DMS153 treated with DMSO at 0.1 percent for 48 hours (cell line): ENCODE results near the gene CCBE1.
"Not testable (repeated sequence)": the region's sequence is repeated elsewhere in the genome, so short reads cannot be mapped to it uniquely, and the experiment has no call there.

Experiments
- DNase-seq: peaks from one replicate; lab custom pipeline; 2025; ENCODE audit not compliant: unreplicated experiment; lab: John Stamatoyannopoulos, UW

CCBE1 gene

DNA sequence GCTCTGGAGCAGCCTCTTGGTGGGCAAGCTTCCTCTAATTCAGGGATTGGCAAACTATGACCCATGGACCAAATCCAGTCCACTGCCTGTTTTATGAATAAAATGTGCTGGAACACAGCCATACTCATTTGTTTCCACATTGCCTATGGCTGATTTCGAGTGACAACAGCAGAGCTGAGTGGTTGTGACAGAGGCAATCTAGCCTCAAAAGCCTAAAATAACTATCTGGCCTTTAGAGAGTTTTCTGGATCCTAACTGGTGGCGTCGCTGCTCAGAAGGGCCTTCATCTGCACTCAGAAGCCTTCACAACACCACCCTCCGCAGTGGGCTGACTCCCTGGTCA is 147.1 kb downstream of the CCBE1 start:
- DNase-seq: no peak

DNA sequence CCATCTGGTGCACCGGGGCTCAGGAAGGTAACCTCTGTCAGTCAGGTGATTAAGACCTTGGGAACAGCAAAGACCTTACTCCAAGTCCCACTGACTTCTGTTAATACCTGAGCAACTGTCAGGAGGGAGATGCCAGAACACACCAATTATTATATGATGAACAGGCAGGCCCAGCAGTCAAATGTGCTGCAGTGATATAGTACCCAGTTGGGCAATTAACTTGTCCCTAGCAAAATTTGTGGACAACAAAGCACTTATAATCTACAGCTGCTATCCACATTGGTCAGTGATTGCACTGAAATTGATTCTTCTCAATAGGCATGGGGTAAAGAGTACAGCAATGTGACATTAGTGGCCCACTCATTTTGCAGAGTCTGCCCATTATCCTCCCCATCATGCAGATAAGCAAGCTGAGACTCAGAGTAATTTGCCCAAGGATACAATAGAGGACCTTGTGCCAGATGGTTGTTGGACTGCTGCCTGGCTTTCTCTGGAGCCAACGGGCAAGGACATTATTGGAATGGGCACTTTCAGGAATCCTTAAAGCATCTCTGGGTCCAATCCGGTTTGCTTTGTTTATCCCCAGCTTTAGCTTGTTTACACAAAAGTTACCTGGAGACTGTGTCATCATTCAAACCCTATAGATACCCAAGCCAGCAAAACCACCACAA is 147.6 kb downstream of the CCBE1 start:
- DNase-seq: no peak

DNA sequence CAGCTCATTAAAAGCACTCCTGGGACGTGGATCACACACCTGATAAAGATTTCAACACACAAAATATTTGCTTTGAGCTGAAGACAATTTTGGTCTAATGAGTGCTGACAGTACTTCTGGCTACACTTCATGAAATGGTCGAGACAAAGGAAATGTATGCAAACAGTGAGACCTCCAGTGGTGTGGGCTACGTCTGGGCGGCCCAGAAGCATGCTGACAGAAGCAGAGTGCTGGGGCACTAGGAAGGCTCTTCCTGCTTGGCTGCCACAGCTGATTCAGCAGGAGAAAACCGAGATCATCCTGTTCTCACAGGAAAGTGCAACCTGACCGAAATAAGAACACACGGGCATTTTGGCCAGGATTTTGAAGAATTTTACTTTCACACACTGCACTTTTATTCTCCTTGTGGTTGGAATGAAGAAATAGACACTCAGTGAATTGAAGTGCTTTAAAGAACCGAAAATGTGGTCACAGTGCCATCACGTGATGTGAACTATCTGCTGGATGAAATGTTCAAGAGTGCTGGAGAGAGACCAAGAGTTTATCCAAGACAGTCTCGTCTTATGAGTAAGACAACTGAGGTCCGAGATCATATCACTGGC is 149.5 kb downstream of the CCBE1 start:
- DNase-seq: no peak

DNA sequence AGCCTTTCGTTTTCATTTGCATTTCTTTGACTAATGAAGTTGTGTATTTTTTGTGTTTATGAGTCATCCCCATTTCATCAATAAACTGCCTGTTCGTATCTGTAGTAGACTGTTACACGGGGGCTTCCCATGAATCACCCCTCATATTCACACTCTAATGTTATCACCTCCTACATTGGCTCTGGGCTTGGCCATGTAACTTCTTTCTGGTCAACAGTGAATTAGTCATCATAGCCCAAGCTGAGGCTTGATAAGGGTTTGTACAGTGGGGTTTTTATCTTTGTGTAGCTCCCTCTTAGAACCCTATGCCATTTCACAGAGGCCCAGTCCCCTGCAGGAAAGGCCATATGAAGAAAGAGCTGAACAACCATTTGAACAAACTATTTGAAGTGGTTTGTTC is 151.0 kb downstream of the CCBE1 start:
- no peak for DNase-seq

DNA sequence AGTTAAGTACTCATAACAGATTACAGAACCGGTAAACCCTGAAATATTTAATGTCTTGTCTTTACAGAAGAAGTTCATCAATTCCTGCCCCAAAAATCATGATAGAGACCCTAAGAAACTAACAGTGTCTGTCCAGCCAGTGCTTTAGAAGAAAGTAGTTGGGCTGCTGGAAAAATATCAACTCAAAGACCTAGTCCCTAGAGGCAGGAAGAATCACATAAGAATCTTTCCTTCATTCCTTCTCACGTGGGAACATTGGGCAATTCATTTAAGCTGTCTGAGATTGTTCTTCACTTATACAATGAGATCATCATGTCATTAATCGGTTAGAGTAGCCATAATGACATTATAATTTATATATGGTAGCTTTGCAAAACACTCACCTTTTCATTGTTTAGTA is 156.4 kb downstream of the CCBE1 start:
- no peak for DNase-seq

DNA sequence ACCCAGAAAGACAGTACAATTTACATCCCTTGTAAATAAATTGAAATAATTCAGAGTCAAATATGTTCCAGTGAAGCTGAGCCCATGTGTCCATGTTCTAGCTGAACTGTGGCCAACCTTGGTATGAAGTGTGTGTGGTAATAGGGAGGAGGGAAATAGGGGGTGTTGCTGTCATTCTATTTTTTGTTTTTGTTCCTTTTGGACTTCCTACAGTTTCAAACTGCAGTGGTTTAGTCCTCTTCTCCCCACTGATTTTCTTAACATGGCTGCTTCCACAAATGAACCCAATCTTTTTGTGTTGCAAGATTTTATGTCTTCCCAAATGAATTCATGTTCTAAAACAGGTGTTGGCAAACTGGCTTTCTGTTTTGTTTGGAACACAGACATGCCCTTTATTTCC is 156.9 kb downstream of the CCBE1 start:
- DNase-seq: no peak

DNA sequence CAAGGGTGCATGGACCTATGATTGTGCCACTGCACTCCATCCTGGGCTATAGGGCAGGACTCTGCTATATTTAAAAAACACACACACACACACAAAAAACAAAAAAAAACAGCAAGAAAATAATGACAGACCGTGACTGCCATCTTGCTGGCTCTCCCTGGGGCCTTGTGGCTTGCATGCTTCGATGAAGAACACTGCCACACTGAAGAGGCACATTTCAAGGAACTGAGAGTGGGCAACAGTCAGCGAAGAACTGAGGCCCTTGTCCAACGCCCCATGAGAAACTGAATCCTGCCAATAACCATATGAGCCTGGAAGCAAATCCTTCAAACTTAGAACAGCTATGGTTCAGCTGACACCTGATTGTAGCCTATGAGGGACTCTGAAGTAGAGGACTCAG is 158.1 kb downstream of the CCBE1 start:
- DNase-seq: no peak

DNA sequence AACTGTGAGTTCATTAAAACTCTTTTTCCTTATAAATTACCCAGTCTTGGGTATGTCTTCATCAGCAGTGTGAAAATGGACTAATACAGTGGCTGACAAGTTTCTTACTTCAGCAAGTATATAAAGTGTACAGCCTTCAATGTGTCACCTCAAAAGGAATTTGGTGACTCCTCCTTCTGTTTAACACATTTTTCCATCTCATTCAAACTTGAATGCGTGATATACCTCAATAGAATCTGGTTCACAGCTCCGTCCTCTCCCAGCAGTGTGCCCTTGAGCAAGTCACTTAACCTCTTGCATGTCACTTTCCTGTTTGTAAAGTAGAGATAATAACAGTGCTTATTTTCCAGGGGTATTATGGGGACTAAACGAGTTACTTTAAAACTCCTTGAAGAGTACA is 159.6 kb downstream of the CCBE1 start:
- no peak for DNase-seq

DNA sequence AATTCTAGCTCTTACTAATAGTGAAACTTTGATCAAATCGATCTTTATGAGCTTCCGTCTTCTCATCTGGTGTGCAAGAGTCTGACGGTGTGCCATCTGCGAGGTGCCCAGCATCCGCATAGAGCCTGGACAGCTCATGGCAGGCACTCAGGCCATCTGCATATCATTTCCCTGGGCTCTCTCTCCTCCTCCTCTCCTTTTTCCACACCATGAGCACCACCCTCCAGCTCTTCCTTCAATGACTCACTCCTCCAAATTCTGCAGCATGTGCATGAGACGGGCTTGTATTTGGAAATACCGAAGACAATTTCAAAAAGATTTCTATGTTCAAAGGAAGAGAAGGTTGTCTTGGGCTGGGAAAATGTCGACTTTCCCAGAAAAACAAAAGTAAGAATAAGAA is 161.1 kb downstream of the CCBE1 start:
- no peak for DNase-seq

DNA sequence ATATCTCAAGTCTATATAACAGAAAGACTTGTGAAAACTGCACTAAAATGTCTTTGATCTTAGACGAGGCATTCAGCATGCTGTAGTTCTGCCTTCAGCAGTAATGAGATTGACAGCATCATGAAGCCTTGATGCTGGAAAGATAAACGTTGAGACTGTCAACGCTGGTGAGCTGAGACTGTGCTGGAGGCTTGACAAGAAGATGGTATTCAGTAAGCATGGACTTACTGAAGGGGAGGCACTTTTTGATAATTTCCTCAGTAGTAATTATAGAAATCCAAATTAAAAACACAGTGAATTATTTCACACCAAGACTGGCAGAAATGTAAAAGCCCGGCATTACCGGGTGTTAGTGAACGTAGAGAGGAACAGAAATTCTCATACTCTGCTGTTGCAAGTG is 162.2 kb downstream of the CCBE1 start:
- no peak for DNase-seq

DNA sequence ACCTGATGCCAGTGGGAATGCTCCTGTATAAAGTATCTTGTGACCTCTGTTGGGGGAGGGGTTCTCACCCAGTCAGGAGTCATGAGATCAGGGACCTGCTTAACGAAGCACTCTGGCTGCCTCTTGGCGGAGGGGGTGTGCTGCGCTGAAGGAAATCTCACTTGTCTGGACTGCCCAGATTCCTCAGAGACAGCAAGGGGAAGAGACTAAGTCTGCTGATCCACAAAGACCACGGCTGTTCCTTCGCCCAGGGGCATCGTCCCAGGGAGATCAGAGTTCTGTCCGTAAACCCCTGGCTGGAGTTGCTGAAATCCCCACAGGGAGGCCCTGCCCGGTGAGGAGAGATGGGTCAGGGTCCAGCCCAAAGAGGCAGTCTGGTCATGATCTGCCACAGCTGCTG is 168.4 kb downstream of the CCBE1 start:
- DNase-seq: no peak

DNA sequence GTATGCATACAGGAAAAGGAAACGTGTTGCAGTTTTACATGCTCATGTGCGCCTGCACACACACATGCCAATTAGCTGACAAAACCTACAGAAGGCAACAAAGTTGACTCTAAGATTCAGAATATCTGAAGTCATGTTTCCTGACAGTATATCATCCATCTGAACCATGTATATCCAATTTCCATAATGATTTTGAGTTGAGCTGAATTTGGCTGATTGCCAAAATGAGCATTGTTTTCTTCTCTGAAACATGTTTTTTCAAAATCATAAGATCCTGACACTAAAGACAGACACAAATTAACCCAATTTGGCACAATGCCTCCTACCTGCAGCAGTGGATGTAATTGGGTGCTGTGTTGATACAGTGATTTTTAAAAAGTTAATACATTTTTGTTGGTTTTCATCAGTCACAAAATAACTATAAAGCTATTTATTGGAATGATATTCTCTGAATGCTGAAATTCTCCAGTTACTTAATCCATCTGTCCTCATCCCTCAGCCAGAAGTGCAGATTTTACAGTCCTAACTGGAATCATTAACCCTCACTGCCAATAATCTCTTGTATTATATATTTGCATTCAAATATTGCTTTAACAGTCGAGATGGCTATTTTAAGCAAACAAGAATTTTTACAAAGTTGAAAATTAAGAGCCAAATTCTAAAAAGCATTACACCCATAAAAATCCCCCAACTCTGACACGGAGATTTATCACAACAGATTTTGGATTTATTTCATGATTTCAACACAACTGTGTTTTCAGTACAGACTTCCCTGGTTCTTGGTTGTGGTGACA is 176.5 kb downstream of the CCBE1 start:
- DNase-seq: no peak

DNA sequence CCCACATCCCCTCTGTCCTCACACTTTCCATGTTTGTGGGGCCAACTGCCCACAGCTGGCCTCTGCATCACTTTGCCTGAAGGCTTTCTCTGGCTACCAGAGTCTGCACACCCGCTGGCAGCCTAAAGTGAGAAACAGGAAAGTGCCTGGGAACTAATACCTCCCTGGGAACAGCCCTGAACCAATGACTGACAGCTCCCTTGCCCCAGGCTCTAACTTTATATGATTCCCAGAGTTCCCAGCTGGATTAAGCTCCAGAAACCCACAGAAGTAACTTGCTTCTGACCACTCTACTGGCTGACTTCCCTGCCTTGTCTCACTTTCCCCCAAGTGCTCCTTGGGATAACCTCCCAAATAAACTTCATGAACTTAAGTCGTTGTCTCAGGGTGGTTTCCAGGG is 178.5 kb downstream of the CCBE1 start:
- DNase-seq: no peak

DNA sequence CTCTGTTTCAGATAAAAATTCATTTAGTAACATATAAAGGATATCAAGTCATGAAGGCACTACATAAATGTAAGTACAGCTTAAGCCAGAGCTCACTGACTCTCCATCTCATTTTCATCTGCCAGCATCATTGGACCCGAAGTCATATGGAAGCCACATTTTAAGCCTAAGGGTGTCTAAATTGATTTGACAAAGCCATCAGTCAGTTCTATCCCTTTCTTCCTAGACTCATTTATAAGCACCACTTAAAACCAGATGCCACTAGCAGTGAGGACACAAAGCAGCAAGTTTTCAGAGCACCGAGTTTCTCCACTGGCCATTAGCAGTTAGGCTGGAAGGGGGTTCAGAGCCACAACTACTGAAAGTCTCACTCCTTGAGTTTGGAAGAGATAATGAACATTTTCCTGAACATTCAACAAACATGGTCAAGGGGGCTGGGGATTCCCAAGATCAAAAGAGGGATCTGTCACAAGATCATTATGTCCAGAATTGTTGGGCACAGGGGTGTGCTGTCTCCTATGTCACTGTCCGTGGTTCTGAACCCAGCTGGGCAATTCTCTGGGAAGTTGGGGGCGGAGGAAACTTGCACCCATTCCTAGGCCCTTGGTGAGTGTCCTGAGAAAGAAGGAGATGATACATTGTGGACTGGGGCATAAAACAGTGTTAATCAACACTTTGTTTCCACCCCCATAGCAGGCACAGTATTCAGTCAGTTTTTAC is 179.6 kb downstream of the CCBE1 start:
- no peak for DNase-seq

DNA sequence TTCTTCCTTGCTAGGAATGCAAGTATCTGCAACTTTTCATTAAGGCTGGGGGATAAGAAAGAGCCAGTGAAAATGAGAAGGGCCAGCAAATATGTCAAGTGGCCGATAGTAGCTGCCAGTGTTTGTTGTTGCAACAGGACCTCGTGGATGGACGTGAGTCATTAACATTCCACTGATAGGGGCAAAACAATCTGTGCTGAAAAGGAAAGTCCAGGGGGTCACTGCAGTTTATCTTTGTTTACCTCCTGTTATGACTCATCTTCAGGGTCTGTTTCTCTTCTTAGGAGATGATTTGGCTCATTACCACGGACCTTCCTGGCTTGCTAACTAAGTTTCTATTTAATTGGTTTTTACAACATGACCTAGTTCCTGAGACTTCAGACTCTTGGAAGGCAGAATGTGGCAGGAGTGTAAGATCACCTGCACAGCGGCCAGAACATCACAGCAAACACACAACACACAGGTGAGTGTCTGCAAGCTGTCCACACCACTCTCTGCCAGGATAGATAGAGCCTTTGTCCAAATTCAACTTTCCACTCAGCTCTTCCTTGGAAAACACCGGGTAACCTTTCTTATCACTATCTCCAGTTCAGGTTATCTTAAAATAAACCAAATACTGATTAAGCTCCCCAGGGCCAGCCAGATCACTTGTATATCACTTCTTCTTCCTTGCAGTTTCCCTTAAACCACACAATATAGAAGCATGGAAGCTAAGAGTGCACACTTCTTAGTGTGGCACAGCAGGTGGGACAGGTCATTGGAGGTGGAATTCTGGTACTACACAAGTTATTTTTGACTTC is 180.7 kb downstream of the CCBE1 start:
- DNase-seq: no peak

DNA sequence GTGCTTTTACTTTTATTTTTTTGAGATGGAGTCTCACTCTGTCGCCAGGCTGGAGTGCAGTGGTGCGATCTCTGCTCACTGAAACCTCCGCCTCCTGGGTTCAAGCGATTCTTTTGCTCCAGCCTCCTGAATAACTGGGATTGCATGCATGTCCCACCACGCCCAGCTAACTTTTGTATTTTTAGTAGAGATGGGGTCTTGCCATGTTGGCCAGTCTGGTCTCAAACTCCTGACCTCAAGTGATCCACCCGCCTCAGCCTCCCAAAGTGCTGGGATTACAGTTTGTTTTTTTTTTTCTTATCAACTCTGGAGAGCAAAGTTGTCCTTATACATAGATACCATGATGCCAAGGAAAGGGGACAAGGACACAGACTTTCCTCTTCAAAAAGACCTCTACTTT is 181.3 kb downstream of the CCBE1 start:
- DNase-seq: not testable (repeated sequence)

DNA sequence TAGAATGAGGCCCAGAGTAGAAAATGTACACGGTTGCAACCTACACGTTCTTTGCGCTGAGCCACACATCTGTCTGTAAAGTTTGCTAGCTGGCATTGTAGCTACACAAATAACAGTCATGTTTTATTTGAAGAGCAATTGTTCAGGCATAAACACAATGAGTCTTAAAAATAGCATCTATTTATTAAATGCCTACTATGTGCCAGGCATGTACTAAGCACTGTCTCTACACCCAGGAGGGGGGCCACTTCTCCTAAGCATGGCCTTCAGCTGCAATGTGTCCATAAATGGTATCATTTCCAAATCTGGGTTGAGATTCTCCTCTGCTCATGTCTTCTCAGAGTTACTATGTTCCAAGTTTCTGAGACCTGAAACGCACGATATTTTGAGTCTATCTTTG is 182.1 kb downstream of the CCBE1 start:
- DNase-seq: no peak

DNA sequence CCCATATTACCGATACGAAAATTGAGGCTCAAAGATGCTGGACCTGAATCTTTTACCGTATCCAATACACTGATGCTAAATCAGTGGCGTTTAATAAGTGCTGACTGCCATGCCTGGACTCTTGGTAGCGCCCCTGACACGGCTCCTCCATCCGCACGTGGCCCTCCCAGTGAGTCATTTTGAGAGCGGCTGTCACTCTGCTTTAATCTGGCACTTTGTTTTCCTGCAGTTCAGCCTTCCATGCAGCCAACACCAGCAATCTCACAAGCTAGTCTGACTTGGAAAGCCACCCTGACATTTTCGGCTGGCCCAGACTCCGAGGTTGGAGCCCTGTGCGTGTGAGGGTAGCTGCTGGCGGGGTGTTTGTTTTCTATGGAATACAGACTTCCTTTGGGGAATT is 183.0 kb downstream of the CCBE1 start:
- no peak for DNase-seq

DNA sequence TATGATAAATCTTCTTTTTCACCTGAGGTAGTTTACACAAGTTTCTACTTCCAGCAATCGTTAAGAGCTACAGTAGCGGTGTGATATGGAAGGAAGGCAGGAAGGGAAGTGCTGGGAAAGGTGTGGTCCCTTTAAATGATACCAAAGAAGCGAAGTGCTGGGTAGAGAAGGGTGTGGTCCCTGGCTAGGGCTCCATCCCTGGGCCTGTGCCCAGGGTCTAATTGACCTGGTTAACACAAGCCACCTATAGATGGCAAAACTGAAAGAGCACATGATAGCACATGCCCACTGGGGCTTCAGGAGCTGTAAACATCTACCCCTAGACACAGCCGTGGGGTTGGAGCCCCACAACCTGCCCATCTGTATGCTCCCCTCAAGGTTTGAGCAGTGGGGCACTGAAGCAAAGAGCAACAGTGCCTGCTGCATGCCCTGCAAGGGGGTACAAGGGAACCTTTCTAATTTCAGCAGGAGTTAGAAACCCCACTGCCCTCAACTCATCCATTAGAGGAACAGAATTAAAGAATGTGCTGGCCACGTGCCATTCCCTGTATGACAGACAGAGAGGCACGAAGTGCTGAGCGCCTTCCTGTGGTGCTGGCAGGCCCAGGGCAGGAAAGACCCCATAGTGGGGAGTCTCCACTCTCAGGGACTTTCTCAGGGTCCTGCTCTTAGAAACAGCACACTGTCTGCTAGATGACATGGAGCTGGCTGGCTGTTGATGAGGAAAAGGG is 185.0 kb downstream of the CCBE1 start:
- peak; percentile 6 for DNase-seq
